ENCODE results near the gene WDR45B. TPM values are rescaled to one million over a fixed set of nuclear protein-coding genes. Genes with fewer than 3 reads are reported as not detected.
A peak's percentile ranks its signal among the peaks of the same experiment; 100 is the strongest.

Gene WDR45B
- total RNA-seq, 2 donors from 2014 or later: 50.0 to 55.7 TPM

- Histone ChIP-seq H3K4me1 (ENCODE audit: control insufficient read depth in 1 of 2, low read depth in 2 of 2) (peaks cover 18 to 31% of the 10 kb centered on the region in 2 donors), H3K4me3 (no peak overlapping the region), H3K9me3 (no peaks in the 10 kb centered on the region), H3K36me3 (peaks cover 19% of the 10 kb centered on the region), H3K27ac (no peak overlapping the region), H3K27me3 (replicated peaks; ENCODE audit: insufficient read depth) (no peaks in the 10 kb centered on the region)
- DNase-seq (ENCODE audit: low spot score) (no peak), ATAC-seq (ENCODE audit: insufficient number of reproducible peaks, low FRiP score, low read depth) (no peak)
- TF ChIP-seq CTCF (IDR thresholded peaks at IDR 0.05): no peak
These were observed 78.0 kb downstream of the WDR45B start for GRCh38 chr17:82570277-82570676.

GRCh38 chr17:82569621-82570020, 78.6 kb downstream of the WDR45B start:
- peaks cover 13% of the 10 kb centered on the region for H3K36me3 ChIP-seq
- H3K27me3 ChIP-seq (replicated peaks; ENCODE audit: insufficient read depth): no peaks in the 10 kb centered on the region
- ATAC-seq (ENCODE audit: insufficient number of reproducible peaks, low FRiP score, low read depth): no peak
- peak overlapping the region in 1 of 2 donors; percentile 49 for H3K27ac ChIP-seq
- no peaks in the 10 kb centered on the region for H3K9me3 ChIP-seq
- DNase-seq (ENCODE audit: low spot score): no peak
- peaks cover 22 to 37% of the 10 kb centered on the region in 2 donors for H3K4me1 ChIP-seq (ENCODE audit: control insufficient read depth in 1 of 2, low read depth in 2 of 2)
- no peak for TF ChIP-seq CTCF (IDR thresholded peaks at IDR 0.05)
- H3K4me3 ChIP-seq: no peak overlapping the region

- ATAC-seq (ENCODE audit: insufficient number of reproducible peaks, low FRiP score, low read depth): no peak
- no peak for TF ChIP-seq CTCF (IDR thresholded peaks at IDR 0.05)
- peak overlapping the region in 1 of 2 donors; percentile 49 for H3K27ac ChIP-seq
These were observed 79.2 kb downstream of the WDR45B start for GRCh38 chr17:82568997-82569393.

GRCh38 chr17:82567286-82567685, 81.0 kb downstream of the WDR45B start:
- H3K36me3 ChIP-seq: peaks cover 6% of the 10 kb centered on the region

More at GRCh38 chr17:82568997-82569393, 79.2 kb downstream of the WDR45B start:
- peaks cover 10% of the 10 kb centered on the region for H3K36me3 ChIP-seq
- no peaks in the 10 kb centered on the region for H3K27me3 ChIP-seq (replicated peaks; ENCODE audit: insufficient read depth)
- DNase-seq (ENCODE audit: low spot score): no peak
- H3K4me3 ChIP-seq: no peak overlapping the region
- no peaks in the 10 kb centered on the region for H3K9me3 ChIP-seq
- H3K4me1 ChIP-seq (ENCODE audit: control insufficient read depth in 1 of 2, low read depth in 2 of 2): peaks cover 22 to 37% of the 10 kb centered on the region in 2 donors

More at GRCh38 chr17:82567286-82567685, 81.0 kb downstream of the WDR45B start:
- ATAC-seq (ENCODE audit: insufficient number of reproducible peaks, low FRiP score, low read depth): no peak
- Histone ChIP-seq H3K4me1 (ENCODE audit: control insufficient read depth in 1 of 2, low read depth in 2 of 2) (peaks cover 22 to 43% of the 10 kb centered on the region in 2 donors), H3K4me3 (no peak overlapping the region), H3K27me3 (replicated peaks; ENCODE audit: insufficient read depth) (no peaks in the 10 kb centered on the region), H3K27ac (no peak overlapping the region), H3K9me3 (no peaks in the 10 kb centered on the region)
- DNase-seq (ENCODE audit: low spot score): no peak
- no peak for TF ChIP-seq CTCF (IDR thresholded peaks at IDR 0.05)
